Esophagus squamous epithelium (tissue), 4 donors: ENCODE measurements around the gene RABEP2.

Experiments
- CTCF ChIP-seq, 6 experiments: fragments of 450-650 bp in 4 of 6; fragments of 200-600 bp in 2 of 6; sonication (generic) in 2 of 6; IDR thresholded peaks; one replicate each; pipeline ENCODE4 v1.5.1; 2016 to 2019; ENCODE audit warnings: antibody characterized with exemption in 6 of 6, mild to moderate bottlenecking in 4 of 6, moderate library complexity in 4 of 6
- POLR2A ChIP-seq, 4 donors: fragments of 450-650 bp; IDR thresholded peaks; one replicate each; pipeline ENCODE4 v1.6.1; 2017; ENCODE audit warnings: antibody characterized with exemption in 4 of 4, mild to moderate bottlenecking in 4 of 4, moderate library complexity in 3 of 4

DNA sequence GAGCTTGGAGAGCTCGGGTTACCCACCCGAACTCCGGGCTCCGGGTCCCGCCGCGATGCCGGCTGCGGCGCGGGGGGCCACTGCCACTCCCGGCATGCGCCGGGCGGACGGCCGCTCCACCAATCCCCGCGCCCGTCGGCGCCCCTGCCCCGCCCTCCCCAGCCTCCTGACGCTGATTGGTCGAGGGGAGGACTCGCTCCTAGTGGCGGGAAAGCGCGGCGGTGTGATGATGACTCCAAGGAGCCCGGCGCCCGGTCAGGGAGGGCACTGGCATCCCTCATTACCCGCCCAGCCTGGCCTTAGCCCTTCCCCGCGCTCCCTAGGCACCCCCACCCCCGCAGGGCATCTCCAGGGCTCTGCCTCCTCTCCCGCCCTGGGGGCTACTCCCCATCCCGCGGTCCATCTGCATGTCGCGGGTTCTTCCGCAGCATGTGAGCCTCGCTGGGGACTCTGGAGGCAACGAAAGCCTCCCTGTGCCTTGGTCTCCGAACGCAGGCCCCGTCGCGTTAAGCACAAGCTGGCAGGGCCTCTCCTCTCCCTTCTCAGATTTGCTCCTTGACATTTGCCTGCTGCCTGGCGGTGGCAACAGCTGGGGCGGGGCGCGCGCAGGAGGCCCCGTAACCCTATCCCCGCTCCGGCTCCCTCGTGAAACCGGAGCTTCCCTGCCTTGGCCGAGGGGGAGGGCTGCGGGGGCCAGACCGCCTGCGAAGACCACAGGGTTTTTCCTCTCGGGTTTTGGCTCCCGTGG lies 45.0 kb downstream of the RABEP2 start:
- peak in 3 of 6 experiments; percentile 10 to 36 (median 32) for TF ChIP-seq CTCF (IDR thresholded peaks at IDR 0.05)
- no peak for TF ChIP-seq POLR2A (IDR thresholded peaks at IDR 0.05)
